HG03558 (cell line): Measurements from ENCODE around the gene EVI5.
A peak's percentile ranks its signal among the peaks of the same experiment; 100 is the strongest.
"Not testable (repeated sequence)": the region's sequence is repeated elsewhere in the genome, so short reads cannot be mapped to it uniquely, and the experiment has no call there.

Source experiments
- ATAC-seq: cut with Tn5 transposase; IDR thresholded peaks from one replicate; pipeline ENCODE4 v1.9.1; 2021; ENCODE audit warnings: moderate number of reproducible peaks; ENCODE audit not compliant: unreplicated experiment; ENCODE audit errors: extremely low read depth

Gene EVI5

DNA sequence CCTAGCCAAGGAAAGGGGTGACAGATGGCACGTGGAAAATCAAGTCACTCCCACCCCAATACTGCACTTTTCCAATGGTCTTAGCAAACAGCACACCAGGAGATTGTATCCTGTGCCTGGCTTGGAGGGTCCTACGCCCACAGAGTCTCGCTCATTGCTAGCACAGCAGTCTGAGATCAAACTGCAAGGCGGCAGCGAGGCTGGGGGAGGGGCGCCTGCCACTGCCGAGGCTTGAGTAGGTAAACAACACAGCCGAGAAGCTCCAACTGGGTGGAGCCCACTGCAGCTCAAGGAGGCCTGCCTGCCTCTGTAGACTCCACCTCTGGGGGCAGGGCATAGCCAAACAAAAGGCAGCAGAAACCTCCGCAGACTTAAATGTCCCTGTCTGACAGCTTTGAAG, 195.5 kb downstream of the EVI5 start:
- ATAC-seq, result not testable (repeated sequence)

DNA sequence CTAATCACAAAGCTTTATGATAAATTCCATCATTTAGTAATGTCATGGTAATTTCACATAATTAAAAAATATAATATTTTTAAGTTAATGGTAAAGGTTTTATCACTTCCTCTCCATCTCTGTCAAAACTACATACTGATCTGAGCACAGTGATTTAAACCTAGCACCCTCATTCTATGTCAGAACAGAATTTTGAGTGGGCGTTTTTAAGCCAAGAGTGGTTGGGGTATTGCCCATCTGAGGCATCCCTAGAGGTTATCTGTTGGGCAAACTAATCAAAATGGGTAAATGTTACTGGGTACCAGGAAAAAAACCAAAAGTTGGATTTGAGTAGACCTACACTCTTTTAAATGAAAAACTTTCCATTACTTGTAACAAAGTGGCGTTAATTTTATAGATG, 197.5 kb downstream of the EVI5 start:
- ATAC-seq, result no peak

GRCh38 chr1:92585831-92586230, 199.1 kb downstream of the EVI5 start:
- ATAC-seq, result no peak

DNA sequence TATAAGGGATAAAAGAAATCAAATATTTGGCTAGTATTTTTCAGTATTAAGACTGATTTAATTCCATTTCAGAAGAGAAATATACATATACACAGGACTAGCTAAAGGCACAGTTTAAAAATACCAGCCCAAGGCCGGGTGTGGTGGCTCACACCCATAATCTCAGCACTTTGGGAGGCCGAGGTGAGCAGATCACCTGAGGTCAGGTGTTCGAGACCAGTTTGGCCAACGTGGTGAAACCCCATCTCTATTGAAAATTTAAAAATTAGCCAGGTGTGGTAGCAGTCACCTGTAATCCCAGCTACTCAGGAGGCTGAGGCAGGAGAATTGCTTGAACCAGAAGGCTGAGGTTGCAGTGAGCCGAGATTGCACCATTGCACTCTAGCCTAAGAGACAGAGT, 200.1 kb downstream of the EVI5 start:
- not testable (repeated sequence) for ATAC-seq

DNA sequence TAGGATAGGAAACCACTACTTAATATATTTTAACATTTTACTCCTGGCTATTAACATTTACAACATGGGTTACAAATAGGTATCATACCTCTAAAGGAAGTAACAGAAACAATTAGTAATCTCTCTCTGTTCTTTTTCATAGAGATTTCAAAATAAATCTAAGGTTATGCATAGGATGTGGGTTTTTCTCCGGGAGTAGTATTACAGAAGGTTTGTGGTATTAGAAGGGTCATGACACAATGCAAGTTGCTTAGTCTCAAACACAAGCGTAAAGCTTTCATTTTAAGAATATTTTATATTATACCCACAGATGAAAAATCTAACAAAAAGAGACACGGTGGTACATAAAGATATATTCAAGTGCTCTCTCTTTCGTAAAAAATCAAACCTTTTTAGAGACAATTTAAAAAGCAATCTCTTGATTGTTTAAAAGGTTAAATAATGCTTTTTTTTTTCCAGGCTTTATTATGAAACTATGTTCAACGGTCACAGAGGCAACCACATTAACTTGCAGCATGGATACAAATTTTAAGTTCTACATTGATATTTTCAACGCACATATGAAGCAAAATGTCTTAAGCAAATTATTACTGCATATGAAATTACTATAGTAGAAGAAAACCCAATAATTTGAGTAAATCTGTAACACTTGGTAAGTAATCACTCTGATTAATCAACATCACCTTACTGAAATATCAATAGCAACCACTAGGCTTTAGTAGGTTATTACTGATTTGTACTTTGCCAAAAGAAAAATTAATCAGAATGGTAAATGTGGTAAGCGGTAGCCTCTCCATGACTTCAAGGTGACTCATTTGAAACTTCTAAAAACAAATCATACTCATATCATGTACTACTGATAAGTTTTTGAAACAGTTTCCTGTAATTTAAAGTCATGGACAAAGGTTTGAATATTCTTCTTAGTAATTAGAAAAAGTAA, 200.8 kb downstream of the EVI5 start:
- ATAC-seq, result peak; percentile 83

- ATAC-seq, result no peak
Observed at GRCh38 chr1:92577261-92577895, 207.5 kb downstream of the EVI5 start.

- no peak for ATAC-seq
Observed at GRCh38 chr1:92575123-92575522, 209.8 kb downstream of the EVI5 start.

DNA sequence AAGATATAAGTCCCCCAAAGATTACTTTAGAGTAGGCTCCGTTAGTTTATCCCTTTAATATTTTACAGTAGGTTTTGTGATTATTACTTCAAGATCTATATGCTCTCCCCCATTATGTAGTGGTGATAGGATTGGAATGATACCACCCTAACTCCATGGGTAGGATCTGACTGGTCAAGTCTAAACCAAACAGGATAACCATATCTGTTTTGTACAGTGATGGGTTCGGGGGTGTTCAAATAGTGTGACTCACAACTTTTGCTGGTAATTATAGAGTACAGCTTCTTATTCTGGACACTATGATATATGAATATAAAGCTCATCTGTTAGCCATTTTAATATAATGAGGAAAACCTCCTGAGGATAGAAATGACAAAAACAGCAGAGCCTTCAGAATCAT, 212.4 kb downstream of the EVI5 start:
- ATAC-seq, result no peak

DNA sequence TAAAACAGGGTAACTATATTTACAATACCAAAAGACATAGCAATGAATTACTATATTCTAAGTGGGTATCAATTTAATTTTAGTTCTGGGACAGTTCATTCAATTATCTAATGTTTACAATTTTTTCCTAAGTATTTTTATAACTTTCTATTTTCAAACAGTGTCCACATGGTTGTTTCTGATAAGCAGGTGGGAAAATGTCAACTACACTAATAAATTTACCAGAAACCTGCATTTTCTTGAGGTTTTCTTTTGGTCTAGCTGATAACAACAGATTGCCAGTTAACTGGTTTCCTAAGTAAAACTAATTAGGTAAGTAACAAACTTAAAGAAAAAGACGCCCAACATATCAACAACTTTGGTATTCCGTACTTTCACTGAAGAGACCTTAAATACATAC, 213.3 kb downstream of the EVI5 start:
- ATAC-seq, result no peak

GRCh38 chr1:92567211-92567868, 217.6 kb downstream of the EVI5 start:
- ATAC-seq, result no peak

GRCh38 chr1:92563457-92564216, 221.3 kb downstream of the EVI5 start:
- ATAC-seq, result peak; percentile 87

GRCh38 chr1:92556350-92556749, 228.6 kb downstream of the EVI5 start:
- no peak for ATAC-seq

DNA sequence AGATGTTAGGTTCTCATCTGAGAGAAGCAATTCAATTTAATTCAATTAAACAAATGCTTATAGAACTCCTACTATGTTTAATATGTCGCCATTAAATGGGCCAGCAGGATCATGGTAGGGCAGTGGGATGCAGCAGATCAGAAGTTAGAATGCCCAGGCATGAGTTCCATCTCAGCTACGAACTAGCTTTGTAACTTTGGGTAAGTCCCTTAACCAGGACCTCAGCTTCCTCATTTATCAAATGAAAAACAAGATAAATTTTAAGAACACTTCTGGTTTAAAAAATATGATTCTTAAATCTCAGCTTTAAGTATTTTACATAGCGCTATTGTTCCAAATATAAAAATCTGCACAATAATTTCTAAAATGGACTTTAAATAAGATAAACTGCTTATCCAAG, 230.7 kb downstream of the EVI5 start:
- ATAC-seq, result no peak

- no peak for ATAC-seq
Observed at GRCh38 chr1:92551916-92552315, 233.0 kb downstream of the EVI5 start.

DNA sequence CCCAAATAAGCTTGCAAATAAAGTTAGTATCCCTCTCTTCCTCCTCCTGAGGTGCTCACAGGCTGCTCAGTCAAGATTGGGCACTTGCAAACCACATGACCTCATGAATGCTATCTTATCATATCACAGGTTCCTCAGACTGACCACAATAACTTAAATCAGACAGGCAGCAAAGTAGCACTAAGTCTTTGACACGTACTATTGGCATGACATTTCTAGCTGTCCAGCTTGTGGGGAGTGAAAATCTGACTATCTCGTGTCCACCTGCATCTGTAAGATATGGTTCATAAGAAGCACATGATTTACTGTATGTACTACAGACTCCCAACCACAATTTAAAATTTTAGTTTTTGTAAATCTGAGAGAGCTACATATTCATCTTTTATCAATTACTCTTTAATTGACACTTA, 240.1 kb downstream of the EVI5 start:
- no peak for ATAC-seq

GRCh38 chr1:92543131-92544055, 241.5 kb downstream of the EVI5 start:
- no peak for ATAC-seq

GRCh38 chr1:92538413-92539061, 246.4 kb downstream of the EVI5 start:
- ATAC-seq, result peak; percentile 28

DNA sequence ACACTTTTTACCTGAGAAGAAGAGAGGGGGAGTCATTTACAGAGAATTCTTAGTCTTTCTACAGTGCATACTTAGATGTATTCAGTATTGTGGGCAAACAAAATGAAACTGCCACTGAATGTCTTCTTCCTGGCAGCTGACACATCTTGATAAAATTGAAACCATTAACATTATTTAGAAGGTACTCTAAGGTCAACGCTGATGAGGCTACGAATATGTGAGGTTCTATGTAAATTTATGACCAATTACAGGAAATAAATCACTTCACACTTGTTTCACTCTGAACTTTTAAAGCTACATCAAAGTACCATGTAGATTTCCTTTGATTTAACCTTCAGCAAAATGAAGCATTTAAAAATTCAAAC, 246.9 kb downstream of the EVI5 start:
- peak; percentile 51 for ATAC-seq
